HEK293T (cell line): ENCODE measurements around the gene ONECUT1.

Experiments
- CTCF ChIA-PET: fragments of 350-600 bp; formaldehyde crosslinking; extraction: SDS; loops from one replicate; lab custom pipeline; 2021; ENCODE audit warnings: antibody characterized with exemption, inconsistent platforms; lab: Yijun Ruan, JAX
- POLR2A ChIA-PET: fragments of 350-600 bp; formaldehyde crosslinking; extraction: SDS; loops from one replicate; lab custom pipeline; 2020; ENCODE audit warnings: antibody characterized with exemption, inconsistent platforms; lab: Yijun Ruan, JAX
- DNase-seq: peaks from one replicate; pipeline ENCODE4 v3.0.0; 2012; ENCODE audit warnings: mixed read lengths; ENCODE audit errors: extremely low spot score
- ARNT ChIP-seq: fragments of 450-650 bp; IDR thresholded peaks from 2 replicates; pipeline ENCODE4 v1.6.1; 2017; ENCODE audit warnings: mild to moderate bottlenecking
- BHLHE40 ChIP-seq: fragments of 450-650 bp; IDR thresholded peaks from 2 replicates; pipeline ENCODE4 v1.6.1; 2016; ENCODE audit warnings: mild to moderate bottlenecking, moderate library complexity, borderline replicate concordance
- CTBP1 ChIP-seq: fragments of 450-650 bp; IDR thresholded peaks from 2 replicates; pipeline ENCODE4 v1.6.1; 2016; ENCODE audit warnings: borderline replicate concordance
- ELF4 ChIP-seq: fragments of 450-650 bp; IDR thresholded peaks from 2 replicates; pipeline ENCODE4 v1.6.1; 2017; ENCODE audit warnings: antibody characterized with exemption
- FOXA1 ChIP-seq: fragments of 450-650 bp; IDR thresholded peaks from 2 replicates; pipeline ENCODE4 v1.6.1; 2016; ENCODE audit warnings: mild to moderate bottlenecking
- FOXK2 ChIP-seq: fragments of 450-650 bp; IDR thresholded peaks from 2 replicates; pipeline ENCODE4 v1.6.1; 2016; ENCODE audit warnings: mild to moderate bottlenecking
- FOXM1 ChIP-seq: fragments of 450-650 bp; IDR thresholded peaks from 2 replicates; pipeline ENCODE4 v1.6.1; 2017; ENCODE audit warnings: mild to moderate bottlenecking, borderline replicate concordance
- HDGF ChIP-seq: fragments of 450-650 bp; IDR thresholded peaks from 2 replicates; pipeline ENCODE4 v1.6.1; 2017; ENCODE audit warnings: antibody characterized with exemption, borderline replicate concordance
- L3MBTL2 ChIP-seq: fragments of 450-650 bp; conservative IDR thresholded peaks from 2 replicates; pipeline ENCODE4 v1.6.1; 2016; ENCODE audit warnings: mild to moderate bottlenecking
- LEF1 ChIP-seq: fragments of 450-650 bp; IDR thresholded peaks from 2 replicates; pipeline ENCODE4 v1.6.1; 2017; ENCODE audit warnings: mild to moderate bottlenecking, borderline replicate concordance
- NFRKB ChIP-seq: fragments of 450-650 bp; IDR thresholded peaks from 2 replicates; pipeline ENCODE4 v1.6.1; 2016; ENCODE audit warnings: mild to moderate bottlenecking, moderate library complexity
- PKNOX1 ChIP-seq: fragments of 450-650 bp; IDR thresholded peaks from 2 replicates; pipeline ENCODE4 v1.6.1; 2016
- SP1 ChIP-seq: fragments of 450-650 bp; IDR thresholded peaks from 2 replicates; pipeline ENCODE4 v1.6.1; 2017
- SUZ12 ChIP-seq: fragments of 450-650 bp; IDR thresholded peaks from 2 replicates; pipeline ENCODE4 v1.6.1; 2016; ENCODE audit warnings: mild to moderate bottlenecking
- TARDBP ChIP-seq: fragments of 450-650 bp; IDR thresholded peaks from 2 replicates; pipeline ENCODE4 v1.6.1; 2016
- ZNF384 ChIP-seq: fragments of 450-650 bp; IDR thresholded peaks from 2 replicates; pipeline ENCODE4 v1.6.1; 2016

Gene ONECUT1

GRCh38 chr15:52802110-52802509, 12.0 kb upstream of the ONECUT1 start:
- DNase-seq: no peak
- TF ChIP-seq FOXM1: no peak
- no peak for TF ChIP-seq TARDBP
- no peak for TF ChIP-seq BHLHE40
- TF ChIP-seq L3MBTL2: no peak
- no peak for TF ChIP-seq ZNF384
- TF ChIP-seq HDGF: no peak
- no peak for TF ChIP-seq SP1
- TF ChIP-seq ELF4: no peak
- CTCF ChIA-PET: no interaction called here
- POLR2A ChIA-PET: no interaction called here

GRCh38 chr15:52801748-52802085, 11.6 kb upstream of the ONECUT1 start:
- CTCF ChIA-PET: no interaction called here
- TF ChIP-seq ZNF384 (no peak), LEF1 (no peak), FOXA1 (no peak)
- no peak for DNase-seq
- POLR2A ChIA-PET: no interaction called here

GRCh38 chr15:52800828-52801747, 11.0 kb upstream of the ONECUT1 start:
- ChIA-PET POLR2A (no interaction called here), CTCF (no interaction called here)
- TF ChIP-seq FOXM1: no peak
- TF ChIP-seq FOXA1: no peak
- TF ChIP-seq ARNT: no peak
- no peak for TF ChIP-seq ELF4
- no peak for TF ChIP-seq HDGF
- TF ChIP-seq CTBP1: no peak
- no peak for TF ChIP-seq SUZ12
- no peak for TF ChIP-seq LEF1
- TF ChIP-seq ZNF384: no peak
- TF ChIP-seq L3MBTL2: no peak
- TF ChIP-seq BHLHE40: no peak
- TF ChIP-seq TARDBP: no peak
- TF ChIP-seq FOXK2: no peak
- TF ChIP-seq SP1: no peak
- no peak for TF ChIP-seq PKNOX1
- no peak for TF ChIP-seq NFRKB

GRCh38 chr15:52799145-52799811, 9.1 kb upstream of the ONECUT1 start:
- ChIA-PET CTCF (no interaction called here), POLR2A (no interaction called here)
- DNase-seq: no peak
- TF ChIP-seq TARDBP (no peak), LEF1 (no peak), L3MBTL2 (no peak), FOXK2 (no peak), PKNOX1 (no peak), FOXA1 (no peak), CTBP1 (no peak), BHLHE40 (no peak), ARNT (no peak), NFRKB (no peak)

More at GRCh38 chr15:52800828-52801747, 11.0 kb upstream of the ONECUT1 start:
- DNase-seq: no peak

GRCh38 chr15:52798529-52799101, 8.5 kb upstream of the ONECUT1 start:
- TF ChIP-seq FOXK2 (no peak), TARDBP (no peak), L3MBTL2 (no peak), SP1 (no peak), SUZ12 (no peak), ARNT (no peak), ELF4 (no peak), HDGF (no peak)
- CTCF ChIA-PET: no interaction called here
- POLR2A ChIA-PET: no interaction called here
- DNase-seq: no peak

- no peak for DNase-seq
- ChIA-PET POLR2A (no interaction called here), CTCF (no interaction called here)
- no peak for TF ChIP-seq ARNT
- no peak for TF ChIP-seq TARDBP
- no peak for TF ChIP-seq PKNOX1
- no peak for TF ChIP-seq ZNF384
- no peak for TF ChIP-seq HDGF
- TF ChIP-seq CTBP1: no peak
- TF ChIP-seq LEF1: no peak
- TF ChIP-seq SUZ12: no peak
- TF ChIP-seq ELF4: no peak
- TF ChIP-seq L3MBTL2: no peak
- TF ChIP-seq NFRKB: no peak
- TF ChIP-seq FOXM1: no peak
- no peak for TF ChIP-seq BHLHE40
Measured at GRCh38 chr15:52797625-52798501, 7.7 kb upstream of the ONECUT1 start.
